GM23248 (cell line): ENCODE measurements around the gene PLK2. TPM values are rescaled to one million over a fixed set of nuclear protein-coding genes. Genes with fewer than 3 reads are reported as not detected.

ENCODE experiments used
- DNase-seq: peaks from one replicate; pipeline ENCODE4 v3.0.0-alpha.2; 2015
- H2AFZ ChIP-seq: fragments of 200-600 bp; sonication (generic); 2 replicates; pipeline ENCODE4 v1.6.1; 2016; ENCODE audit warnings: antibody characterized with exemption
- H3F3A ChIP-seq: fragments of 200-600 bp; sonication (generic); 2 replicates; pipeline ENCODE4 v1.6.1; 2016; ENCODE audit warnings: mild to moderate bottlenecking, antibody characterized with exemption, mixed run types; ENCODE audit not compliant: insufficient read depth
- H3K27ac ChIP-seq: fragments of 200-600 bp; sonication (generic); 2 replicates; pipeline ENCODE4 v1.5.1; 2016; ENCODE audit warnings: mild to moderate bottlenecking
- H3K27me3 ChIP-seq: fragments of 200-600 bp; sonication (generic); replicated peaks from 2 replicates; pipeline ENCODE4 v1.6.1; 2016; ENCODE audit warnings: mild to moderate bottlenecking; ENCODE audit not compliant: insufficient read depth
- H3K36me3 ChIP-seq: fragments of 200-600 bp; sonication (generic); 2 replicates; pipeline ENCODE4 v1.6.1; 2016; ENCODE audit warnings: low read depth, mild to moderate bottlenecking
- H3K4me1 ChIP-seq: fragments of 200-600 bp; sonication (generic); 2 replicates; pipeline ENCODE4 v1.6.1; 2016; ENCODE audit warnings: mild to moderate bottlenecking; ENCODE audit not compliant: insufficient read depth
- H3K4me2 ChIP-seq: fragments of 200-600 bp; sonication (generic); one replicate; pipeline ENCODE4 v1.6.1; 2016; ENCODE audit warnings: mild to moderate bottlenecking; ENCODE audit not compliant: unreplicated experiment
- H3K4me3 ChIP-seq: fragments of 200-600 bp; sonication (generic); 2 replicates; pipeline ENCODE4 v1.5.1; 2016; ENCODE audit warnings: mild to moderate bottlenecking
- H3K79me2 ChIP-seq: fragments of 200-600 bp; sonication (generic); 2 replicates; pipeline ENCODE4 v1.6.1; 2016; ENCODE audit warnings: mild to moderate bottlenecking; ENCODE audit not compliant: insufficient read depth
- H3K9ac ChIP-seq: fragments of 200-600 bp; sonication (generic); 2 replicates; pipeline ENCODE4 v1.6.1; 2016; ENCODE audit warnings: mild to moderate bottlenecking
- H3K9me2 ChIP-seq: fragments of 200-600 bp; sonication (generic); 2 replicates; pipeline ENCODE4 v1.6.1; 2016; ENCODE audit warnings: mixed run types, mild to moderate bottlenecking, moderate library complexity; ENCODE audit not compliant: insufficient read depth
- H3K9me3 ChIP-seq: fragments of 200-600 bp; sonication (generic); one replicate; pipeline ENCODE4 v1.6.1; 2017; ENCODE audit warnings: low read depth
- H4K20me1 ChIP-seq: fragments of 200-600 bp; sonication (generic); 2 replicates; pipeline ENCODE4 v1.6.0; 2016; ENCODE audit not compliant: insufficient read depth
- EZH2 ChIP-seq: fragments of 200-600 bp; sonication (generic); IDR thresholded peaks from 2 replicates; pipeline ENCODE4 v1.6.1; 2018; ENCODE audit warnings: antibody characterized with exemption, mild to moderate bottlenecking; ENCODE audit not compliant: insufficient read depth, poor library complexity, severe bottlenecking
- EZH2phosphoT487 ChIP-seq: fragments of 200-600 bp; sonication (generic); IDR thresholded peaks from 2 replicates; pipeline ENCODE4 v1.6.1; 2018; ENCODE audit warnings: antibody characterized with exemption, moderate library complexity, mild to moderate bottlenecking, low read depth; ENCODE audit not compliant: insufficient read depth
- WGBS, 2 experiments: methylation state at CpG; one replicate each; pipeline ENCODE4 v1.1.6; 2015 to 2017; ENCODE audit warnings: low lambda C conversion rate in 2 of 2, low coverage in 1 of 2; ENCODE audit errors: missing lambda C conversion rate in 2 of 2; 5-methylcytosine and 5-hydroxymethylcytosine counted together
- in situ Hi-C: fragments of 300-500 bp; cut with MboI; formaldehyde crosslinking; loops from 2 replicates; pipeline ENCODE4 v1.15.0; 2020
- polyA plus RNA-seq: library from polyadenylated mRNA; unstranded; fragments of >200 nt; fragmentation: Nextera tagmentation; extraction: Ambion mirVana; gene quantifications from 2 replicates; pipeline ENCODE4 v1.2.1, GENCODE V29; 2016
- total RNA-seq: library from RNA; depleted of rRNA; stranded (reverse); fragments of >200 nt; shearing (Covaris generic); gene quantifications from 2 replicates; pipeline ENCODE4 v1.2.3, GENCODE V29; 2014

The PLK2 gene
- total and polyA plus RNA-seq, 2 experiments from 2014 or later, result 43.8 to 92.3 TPM

DNA sequence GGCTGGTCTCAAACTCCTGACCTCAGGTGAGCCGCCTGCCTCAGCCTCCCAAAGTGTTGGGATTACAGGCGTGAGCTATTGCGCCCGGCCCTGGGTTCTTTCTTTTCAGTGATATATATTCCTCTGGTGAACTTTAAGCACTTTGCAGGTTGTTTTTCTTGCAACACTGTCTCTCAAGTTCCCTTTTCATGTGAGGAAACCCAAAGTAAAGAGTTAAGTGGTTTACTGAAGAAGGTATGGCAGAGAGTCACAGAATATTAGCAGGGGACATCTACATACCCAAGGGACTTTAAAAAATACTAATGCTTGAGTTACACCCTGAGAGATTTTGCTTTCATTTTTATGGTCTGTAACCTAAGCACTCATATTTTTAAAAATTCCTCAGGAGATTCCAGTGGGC is 24.6 kb upstream of the PLK2 start:
- H3K9ac ChIP-seq, result no peak overlapping the region
- H2AFZ ChIP-seq, result no peak overlapping the region
- no peaks in the 10 kb centered on the region for H3K9me3 ChIP-seq
- H3K9me2 ChIP-seq, result no peaks in the 10 kb centered on the region
- no peak for TF ChIP-seq EZH2
- H3F3A ChIP-seq, result no peaks in the 10 kb centered on the region
- H3K27me3 ChIP-seq, result peaks cover 12% of the 10 kb centered on the region
- no peak for DNase-seq
- in situ Hi-C loops, result no loop called here
- no peaks in the 10 kb centered on the region for H3K4me1 ChIP-seq
- no peak overlapping the region for H3K4me3 ChIP-seq
- WGBS, 2 experiments, result 61 to 68% methylated on average over 4 of the region's 4 CpGs
- no peaks in the 10 kb centered on the region for H4K20me1 ChIP-seq
- no peaks in the 10 kb centered on the region for H3K79me2 ChIP-seq
- H3K4me2 ChIP-seq, result no peak overlapping the region
- H3K36me3 ChIP-seq, result no peaks in the 10 kb centered on the region
- H3K27ac ChIP-seq, result no peak overlapping the region

DNA sequence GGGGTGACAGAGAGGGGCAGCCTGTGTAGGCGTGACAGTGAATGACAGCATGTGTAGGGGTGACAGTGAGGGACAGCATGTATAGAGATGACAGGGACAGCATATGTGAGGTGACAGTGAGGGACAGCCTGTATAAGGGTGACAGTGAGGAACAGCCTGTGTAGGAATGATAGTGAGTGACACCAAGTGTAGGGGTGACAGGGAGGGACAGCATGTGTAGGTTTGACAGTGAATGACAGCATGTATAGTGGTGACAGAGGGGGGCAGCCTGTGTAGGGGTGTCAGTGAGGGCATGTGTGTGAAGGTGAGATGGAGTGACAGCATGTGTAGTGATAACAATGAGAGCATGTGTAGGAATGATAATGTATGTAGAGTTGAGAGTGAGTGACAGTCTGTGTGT is 22.6 kb upstream of the PLK2 start:
- Histone ChIP-seq H3K36me3 (no peaks in the 10 kb centered on the region), H3K79me2 (no peaks in the 10 kb centered on the region), H3K4me2 (no peak overlapping the region), H3K4me1 (no peaks in the 10 kb centered on the region), H4K20me1 (no peaks in the 10 kb centered on the region), H3K27ac (no peak overlapping the region), H3F3A (no peaks in the 10 kb centered on the region), H3K9me2 (no peaks in the 10 kb centered on the region), H3K9ac (no peak overlapping the region), H3K4me3 (no peak overlapping the region), H3K27me3 (no peaks in the 10 kb centered on the region; the same call in none of the 2 replicates), H2AFZ (no peak overlapping the region), H3K9me3 (no peaks in the 10 kb centered on the region)
- in situ Hi-C loops, result no loop called here
- WGBS, 2 experiments, result 12 to 22% methylated on average over 1 of the region's 1 CpG
- TF ChIP-seq EZH2, result no peak
- TF ChIP-seq EZH2phosphoT487, result no peak
- DNase-seq, result no peak

DNA sequence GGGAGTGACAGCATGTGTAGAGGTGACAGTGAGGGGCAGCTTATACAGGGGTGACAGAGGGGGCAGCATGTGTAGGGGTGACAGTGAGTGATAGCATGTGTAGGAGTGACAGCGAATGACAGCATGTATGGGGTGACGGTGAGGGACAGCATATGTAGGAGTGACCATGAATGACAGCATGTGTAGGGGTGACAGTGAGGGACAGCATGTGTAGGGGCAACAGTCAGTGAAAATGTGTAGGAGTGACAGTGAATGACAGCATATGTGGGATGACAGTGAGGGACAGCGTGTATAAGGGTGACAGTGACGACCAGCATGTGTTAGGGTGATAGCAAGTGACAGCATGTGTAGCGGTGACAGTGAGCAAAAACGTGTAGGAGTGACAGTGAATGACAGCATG is 21.9 kb upstream of the PLK2 start:
- no peaks in the 10 kb centered on the region for H3F3A ChIP-seq
- no peak overlapping the region for H3K4me3 ChIP-seq
- no peak overlapping the region for H3K27ac ChIP-seq
- no peak overlapping the region for H3K9ac ChIP-seq
- H3K4me2 ChIP-seq, result no peak overlapping the region
- no peaks in the 10 kb centered on the region for H3K9me2 ChIP-seq
- H3K4me1 ChIP-seq, result no peaks in the 10 kb centered on the region
- H2AFZ ChIP-seq, result no peak overlapping the region
- H3K36me3 ChIP-seq, result no peaks in the 10 kb centered on the region
- H4K20me1 ChIP-seq, result no peaks in the 10 kb centered on the region
- H3K27me3 ChIP-seq, result no peaks in the 10 kb centered on the region; the same call in none of the 2 replicates
- in situ Hi-C loops, result no loop called here
- H3K9me3 ChIP-seq, result no peaks in the 10 kb centered on the region
- TF ChIP-seq EZH2 (no peak), EZH2phosphoT487 (no peak)
- H3K79me2 ChIP-seq, result no peaks in the 10 kb centered on the region
- DNase-seq, result no peak
- WGBS, 2 experiments, result 58 to 59% methylated on average over 6 of the region's 6 CpGs

DNA sequence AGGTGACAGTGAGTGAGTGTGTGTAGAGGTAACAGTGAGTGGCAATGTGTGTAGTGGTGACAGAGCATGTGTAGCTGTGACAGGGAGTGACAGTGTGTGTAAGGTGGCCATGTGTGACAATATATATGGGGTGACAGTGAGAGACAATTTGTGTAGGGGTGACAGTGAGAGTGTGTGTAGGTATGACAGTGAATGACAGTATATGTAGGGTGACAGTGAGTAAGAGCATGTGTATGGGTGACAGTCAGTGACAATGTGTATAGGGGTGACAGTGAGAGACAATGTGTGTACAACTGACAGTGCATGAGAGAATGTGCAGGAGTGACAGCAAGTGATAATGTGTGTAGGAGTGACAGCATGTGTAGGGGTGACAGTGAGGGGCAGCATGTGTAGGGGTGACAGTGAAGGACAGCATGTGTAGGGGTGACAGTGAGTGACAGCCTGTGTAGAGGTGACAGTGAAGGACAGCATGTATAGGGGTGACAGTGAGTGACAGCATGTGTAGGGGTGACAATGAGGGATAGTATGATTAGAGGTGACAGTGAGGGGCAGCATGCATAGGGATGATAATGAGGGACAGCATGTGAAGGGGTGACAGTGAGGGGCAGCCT is 21.3 kb upstream of the PLK2 start:
- H3K4me3 ChIP-seq, result no peak overlapping the region
- H3K9me3 ChIP-seq, result no peaks in the 10 kb centered on the region
- no peaks in the 10 kb centered on the region for H3K36me3 ChIP-seq
- in situ Hi-C loops, result no loop called here
- DNase-seq, result no peak
- no peaks in the 10 kb centered on the region for H4K20me1 ChIP-seq
- no peaks in the 10 kb centered on the region for H3F3A ChIP-seq
- H3K79me2 ChIP-seq, result no peaks in the 10 kb centered on the region
- H3K9ac ChIP-seq, result no peak overlapping the region
- no peaks in the 10 kb centered on the region; the same call in 1 of the 2 replicates for H3K27me3 ChIP-seq
- no peaks in the 10 kb centered on the region for H3K9me2 ChIP-seq
- no peak overlapping the region for H3K4me2 ChIP-seq
- H3K27ac ChIP-seq, result no peak overlapping the region
- TF ChIP-seq EZH2phosphoT487 (no peak), EZH2 (no peak)
- H2AFZ ChIP-seq, result no peak overlapping the region
- H3K4me1 ChIP-seq, result no peaks in the 10 kb centered on the region

DNA sequence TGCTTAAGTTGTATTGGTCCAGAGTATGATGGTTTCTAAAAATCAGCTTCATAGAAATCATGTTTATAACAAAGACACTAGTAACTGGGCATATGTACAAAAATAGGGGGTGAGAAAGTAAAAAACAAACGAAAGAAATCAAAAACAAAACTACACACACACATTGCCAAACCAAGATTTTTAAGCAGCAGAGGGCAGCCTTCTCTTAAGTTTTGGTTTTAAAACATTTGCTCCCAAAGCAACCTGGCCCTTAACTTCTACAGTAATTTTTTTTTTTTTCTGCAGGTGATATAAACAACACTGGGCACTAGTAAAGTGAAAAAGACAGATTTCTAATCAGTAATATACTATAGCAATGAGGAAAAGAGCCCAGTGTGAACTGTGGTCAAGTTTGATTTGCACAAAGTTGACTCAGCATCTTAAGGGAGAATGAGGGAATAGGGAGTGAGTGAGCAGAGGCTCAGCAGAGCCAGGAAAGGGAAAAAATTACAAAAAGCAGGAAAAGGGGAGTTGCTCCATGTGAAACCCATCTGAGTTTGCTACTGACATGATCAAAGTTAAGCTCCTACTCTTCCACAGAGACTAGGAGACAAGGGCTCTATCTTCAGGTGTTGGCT is 18.0 kb upstream of the PLK2 start:
- Histone ChIP-seq H4K20me1 (no peaks in the 10 kb centered on the region), H3K4me3 (no peak overlapping the region), H3F3A (no peaks in the 10 kb centered on the region), H3K36me3 (no peaks in the 10 kb centered on the region), H3K4me1 (no peaks in the 10 kb centered on the region), H2AFZ (no peak overlapping the region), H3K4me2 (no peak overlapping the region), H3K27ac (no peak overlapping the region), H3K9me2 (no peaks in the 10 kb centered on the region), H3K27me3 (no peaks in the 10 kb centered on the region), H3K79me2 (no peaks in the 10 kb centered on the region), H3K9ac (no peak overlapping the region), H3K9me3 (no peaks in the 10 kb centered on the region)
- TF ChIP-seq EZH2, result no peak
- TF ChIP-seq EZH2phosphoT487, result no peak
- WGBS, 2 experiments, result 0% methylated on average over 1 of the region's 1 CpG
- in situ Hi-C loops, result no loop called here
- DNase-seq, result no peak
